Ovary (tissue), 3 donors: ENCODE results near the gene ACSS1.

Source experiments
- CTCF ChIP-seq, 3 donors: fragments of 450-650 bp in 2 of 3; fragments of 200-600 bp in 1 of 3; IDR thresholded peaks; one replicate each; pipeline versions ENCODE4 v1.5.1 to v1.8.0; 2016 to 2022; ENCODE audit warnings: antibody characterized with exemption in 3 of 3, mild to moderate bottlenecking in 1 of 3
- POLR2A ChIP-seq: fragments of 450-650 bp; IDR thresholded peaks from one replicate; pipeline ENCODE4 v1.6.1; 2017; ENCODE audit warnings: antibody characterized with exemption, mild to moderate bottlenecking, moderate library complexity
- donor health status: DM: no; HTN: no; CAD: no.

- no peak for TF ChIP-seq CTCF (IDR thresholded peaks at IDR 0.05)
- no peak for TF ChIP-seq POLR2A
Measured at GRCh38 chr20:25044660-25045342, 13.1 kb downstream of the ACSS1 start.
